GM08714 (cell line): Measurements from ENCODE around the gene KNCN.

Experiments used
- H3K4me3 ChIP-seq: fragments of 200-500 bp; sonication (Bioruptor generic); 2 replicates; pipeline ENCODE4 v1.5.1; 2014; ENCODE audit warnings: mild to moderate bottlenecking, low read length, inconsistent platforms
- ZNF274 ChIP-seq: IDR thresholded peaks from 2 replicates; pipeline ENCODE4 v1.6.1; 2012; ENCODE audit warnings: mild to moderate bottlenecking, low read depth, low read length

Gene KNCN

DNA sequence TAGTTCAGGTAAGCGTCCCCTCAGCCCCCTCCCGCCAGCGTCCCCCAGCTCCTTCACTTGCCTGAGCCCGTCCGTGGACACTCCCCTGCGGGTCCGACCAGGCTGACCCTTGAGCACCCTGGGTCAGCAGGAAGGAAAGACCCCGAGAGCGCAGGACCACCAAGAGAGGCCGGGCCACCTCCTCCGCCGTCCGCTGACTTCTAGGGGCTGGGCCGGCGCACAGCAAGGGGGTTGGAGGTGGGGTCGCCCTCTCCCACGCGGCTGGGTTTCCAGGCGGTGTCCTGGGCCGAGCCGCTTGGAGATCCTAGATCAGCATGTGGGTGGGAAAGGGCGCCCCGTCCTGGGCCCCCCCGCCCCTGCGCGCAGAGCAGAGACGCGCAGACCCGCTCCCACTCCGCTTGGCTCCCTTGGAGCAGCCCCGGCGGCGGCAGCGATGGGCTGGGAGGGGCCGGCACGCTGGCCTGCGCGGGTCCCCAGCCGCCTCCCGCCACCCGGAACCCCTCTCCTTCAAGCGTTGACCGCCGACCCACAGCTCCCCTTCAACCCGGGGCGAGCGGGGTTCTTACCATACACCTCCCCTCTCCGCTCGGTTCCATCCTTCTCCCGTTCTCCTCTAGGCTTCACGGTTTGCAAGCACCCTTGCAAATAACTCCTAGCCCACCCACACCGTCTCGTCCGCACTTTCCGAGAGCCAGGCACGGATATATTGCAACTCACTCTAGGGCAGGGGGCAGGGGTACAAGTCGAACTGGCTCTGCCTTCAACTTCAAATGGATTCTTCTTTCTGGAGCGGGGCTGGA, 7.5 kb downstream of the KNCN start:
- no peak for TF ChIP-seq ZNF274
- H3K4me3 ChIP-seq: no peak overlapping the region

DNA sequence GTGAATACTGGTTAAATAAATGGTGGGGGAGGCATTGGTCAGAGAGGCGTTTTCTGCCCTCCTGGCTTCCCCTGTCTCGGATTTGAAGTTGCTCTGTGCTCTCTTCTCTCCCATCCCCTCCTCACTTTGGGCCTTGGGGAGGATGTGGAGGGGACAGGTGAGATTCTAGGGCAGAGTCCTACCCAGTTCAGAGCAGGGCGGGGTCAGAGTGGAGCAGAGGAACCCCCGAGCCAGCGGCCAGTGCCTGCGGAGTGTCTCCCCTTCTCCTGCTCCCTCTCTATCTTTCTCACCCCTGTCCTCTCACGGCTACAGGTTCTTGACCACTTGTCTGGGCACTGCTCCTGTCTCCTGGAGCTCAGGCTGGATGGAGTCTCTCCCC, 8.1 kb downstream of the KNCN start:
- H3K4me3 ChIP-seq: no peak overlapping the region
- TF ChIP-seq ZNF274: no peak

DNA sequence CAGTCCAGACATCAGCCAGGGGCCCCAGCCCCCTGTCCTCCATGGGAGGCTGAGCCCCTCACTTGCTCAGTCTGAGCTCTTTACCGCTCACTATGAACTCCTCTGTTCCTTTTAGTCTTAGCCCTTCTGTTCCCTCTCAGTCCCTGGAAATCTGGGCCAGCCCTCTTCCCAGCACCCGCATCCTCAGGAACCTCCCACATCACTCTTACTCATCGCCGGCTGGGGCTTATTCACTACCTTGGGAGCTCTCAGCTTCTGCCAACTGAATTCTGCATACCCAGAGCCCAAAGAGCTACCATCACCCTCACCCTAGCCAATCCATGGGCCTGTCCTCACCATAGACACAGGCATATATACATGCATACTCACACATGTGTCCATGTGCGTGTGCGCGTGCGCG, 11.5 kb downstream of the KNCN start:
- TF ChIP-seq ZNF274: no peak
- H3K4me3 ChIP-seq: no peak overlapping the region

- no peak for TF ChIP-seq ZNF274
Observed at GRCh38 chr1:46538147-46538546, 13.3 kb downstream of the KNCN start.

GRCh38 chr1:46537651-46538050, 13.8 kb downstream of the KNCN start:
- TF ChIP-seq ZNF274: no peak

More at GRCh38 chr1:46538147-46538546, 13.3 kb downstream of the KNCN start:
- H3K4me3 ChIP-seq: no peak overlapping the region

DNA sequence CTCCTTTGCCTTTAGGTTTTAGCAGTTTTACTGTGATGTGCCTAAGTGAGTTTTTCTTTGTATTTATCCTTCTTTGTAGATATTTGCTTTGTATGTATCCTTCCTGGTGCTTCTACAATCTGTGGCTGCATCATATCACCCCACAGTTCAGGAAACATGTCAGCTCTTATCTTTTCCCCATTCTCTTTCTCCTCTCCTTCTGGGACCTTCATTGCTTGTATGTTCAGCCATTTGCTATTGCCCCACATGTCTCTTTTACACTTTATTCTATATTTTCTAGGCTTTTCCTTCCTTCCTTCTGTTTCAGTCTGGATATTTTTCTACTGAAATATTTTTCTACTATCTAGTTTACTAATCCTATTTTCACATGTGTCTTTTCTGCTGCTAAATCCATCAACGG, 14.9 kb downstream of the KNCN start:
- no peak overlapping the region for H3K4me3 ChIP-seq
- no peak for TF ChIP-seq ZNF274

More at GRCh38 chr1:46537651-46538050, 13.8 kb downstream of the KNCN start:
- H3K4me3 ChIP-seq: no peak overlapping the region

- H3K4me3 ChIP-seq: no peak overlapping the region
- TF ChIP-seq ZNF274: no peak
Observed at GRCh38 chr1:46535063-46535462, 16.4 kb downstream of the KNCN start.

- H3K4me3 ChIP-seq: no peak overlapping the region
Observed at GRCh38 chr1:46533179-46533864, 18.1 kb downstream of the KNCN start.

DNA sequence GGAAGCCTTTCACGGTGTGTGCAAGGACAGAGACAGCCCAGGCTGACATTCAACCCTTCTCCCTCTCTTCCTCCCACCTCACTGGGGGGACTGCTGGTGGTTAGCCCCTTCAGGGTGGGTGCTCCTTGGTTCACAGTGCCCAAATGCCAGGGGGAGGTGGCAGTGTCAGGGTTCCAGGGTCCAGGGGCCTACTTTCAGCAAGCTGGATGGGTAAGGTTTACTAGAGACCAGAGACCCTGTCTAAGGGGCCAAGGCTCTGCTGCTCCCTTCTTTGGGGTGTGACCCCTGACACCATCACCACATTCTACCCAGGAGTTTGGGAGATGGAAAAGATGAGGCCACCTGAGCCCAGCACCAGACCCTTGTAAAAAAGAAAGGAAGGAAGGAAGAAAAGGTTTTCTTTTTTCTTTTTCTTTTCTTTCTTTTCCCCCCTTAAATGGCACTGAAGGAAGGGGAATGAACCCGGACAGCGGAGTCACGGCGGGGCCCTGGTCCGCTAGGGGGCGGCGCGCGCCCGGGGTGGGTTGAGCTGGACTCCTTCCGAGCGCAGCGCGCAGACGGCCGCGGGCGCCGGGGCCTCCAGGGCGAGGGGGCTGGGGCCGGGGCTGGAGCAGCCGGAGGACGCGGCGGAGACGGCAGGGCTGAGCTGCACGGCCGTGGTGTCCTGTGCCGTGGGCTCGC, 18.8 kb downstream of the KNCN start:
- no peak for TF ChIP-seq ZNF274
- no peak overlapping the region for H3K4me3 ChIP-seq

More at GRCh38 chr1:46533179-46533864, 18.1 kb downstream of the KNCN start:
- TF ChIP-seq ZNF274: no peak

DNA sequence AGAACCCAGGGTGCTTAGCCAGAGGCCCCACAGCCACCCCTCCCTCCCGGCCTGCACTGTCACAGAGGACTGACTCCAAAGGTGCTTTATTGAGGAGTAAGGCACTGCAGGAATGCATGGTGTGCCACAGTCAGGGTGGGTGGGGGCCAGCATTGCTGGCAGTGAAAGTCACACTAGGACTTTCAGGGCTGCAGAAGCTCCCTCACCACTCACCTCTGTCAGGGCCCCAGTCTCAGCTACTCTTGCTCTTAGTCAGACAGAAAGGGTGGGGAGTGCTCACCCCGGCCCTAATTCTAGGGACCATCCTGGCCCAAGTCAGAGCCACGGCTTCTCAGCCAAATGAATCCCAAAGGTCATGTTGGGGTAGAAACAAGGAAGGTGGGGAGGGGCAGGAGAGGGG, 19.4 kb downstream of the KNCN start:
- H3K4me3 ChIP-seq: no peak overlapping the region
- TF ChIP-seq ZNF274: no peak

DNA sequence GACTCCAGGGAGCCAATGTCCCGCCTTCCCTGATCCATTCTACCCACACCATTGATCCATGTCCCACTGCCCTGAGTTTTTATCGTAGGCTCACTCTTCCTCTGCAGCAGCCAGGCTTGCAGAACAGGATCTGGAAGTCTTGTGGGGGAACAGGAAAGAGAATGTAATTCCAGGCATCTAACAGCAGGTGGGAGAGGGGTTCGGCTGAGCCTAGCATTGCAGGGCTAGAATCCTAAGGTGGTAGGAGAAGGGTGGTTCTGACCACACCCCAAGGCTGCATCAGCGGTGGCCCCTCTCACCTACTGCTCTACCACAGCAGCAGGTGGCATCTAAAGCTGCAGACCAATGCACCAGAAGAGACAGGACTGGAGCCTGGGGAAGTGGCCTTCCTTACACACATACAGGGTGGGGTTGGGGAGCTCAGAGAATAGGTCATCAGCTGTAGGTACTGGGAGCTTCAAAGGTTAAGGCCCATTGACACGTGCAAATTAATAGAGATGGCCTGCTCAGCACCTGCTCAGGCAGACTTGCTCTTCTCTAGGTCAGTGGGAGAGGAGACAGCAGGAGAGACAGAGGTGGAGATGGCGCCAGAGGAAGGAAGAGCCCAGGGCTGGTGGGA, 20.5 kb downstream of the KNCN start:
- no peak for TF ChIP-seq ZNF274
- no peak overlapping the region for H3K4me3 ChIP-seq

DNA sequence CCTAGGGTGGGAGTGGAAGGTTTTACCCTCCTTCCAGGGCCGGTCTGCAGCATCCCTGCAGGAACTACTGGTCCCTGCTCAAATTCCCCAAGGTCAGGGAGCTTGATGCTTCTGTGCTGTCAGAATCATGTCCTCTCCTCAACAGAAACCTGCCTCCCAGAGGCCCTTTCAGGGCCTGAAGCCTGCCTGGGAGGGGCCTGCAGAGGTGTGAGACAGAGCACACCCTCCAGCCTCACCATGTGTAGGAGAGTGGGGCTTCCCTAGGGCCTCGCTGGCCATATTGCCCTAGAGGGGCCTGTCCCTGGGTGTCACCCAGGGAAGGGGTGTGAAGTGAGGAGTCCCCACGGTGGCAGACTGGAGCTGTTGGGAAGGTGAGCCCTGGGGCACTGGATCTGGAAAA, 21.1 kb downstream of the KNCN start:
- no peak overlapping the region for H3K4me3 ChIP-seq
- TF ChIP-seq ZNF274: no peak

- TF ChIP-seq ZNF274: no peak
- no peak overlapping the region for H3K4me3 ChIP-seq
Observed at GRCh38 chr1:46529031-46529630, 22.3 kb downstream of the KNCN start.

- no peak overlapping the region for H3K4me3 ChIP-seq
- no peak for TF ChIP-seq ZNF274
Observed at GRCh38 chr1:46528297-46528955, 23.0 kb downstream of the KNCN start.
